Neural cell (in vitro differentiated cells): Measurements from ENCODE around the gene PROX2. TPM values are rescaled to one million over a fixed set of nuclear protein-coding genes. Genes with fewer than 3 reads are reported as not detected.
A peak's percentile ranks its signal among the peaks of the same experiment; 100 is the strongest.

Experiments
- H2AFZ ChIP-seq: fragments of 200-600, 300-800 bp; sonication (generic), shearing (Covaris generic); 2 replicates; pipeline ENCODE4 v1.6.0; 2014; ENCODE audit warnings: low read depth, mild to moderate bottlenecking, antibody characterized with exemption, low read length, moderate library complexity
- H3F3A ChIP-seq: fragments of 200-600 bp; shearing (Covaris generic); 2 replicates; pipeline ENCODE4 v1.6.1; 2016; ENCODE audit warnings: mild to moderate bottlenecking, moderate library complexity, mixed read lengths, antibody characterized with exemption, low read length; ENCODE audit not compliant: insufficient read depth, poor library complexity, severe bottlenecking
- H3K27ac ChIP-seq: fragments of 200-600, 300-800 bp; sonication (generic), shearing (Covaris generic); 2 replicates; pipeline ENCODE4 v1.5.1; 2014; ENCODE audit warnings: mild to moderate bottlenecking, low read length, moderate library complexity
- H3K27me3 ChIP-seq: fragments of 300-800, 200-600 bp; sonication (generic), shearing (Covaris generic); 2 replicates; pipeline ENCODE4 v1.6.0; 2014; ENCODE audit warnings: mild to moderate bottlenecking, low read depth, low read length, moderate library complexity; ENCODE audit not compliant: insufficient read depth
- H3K36me3 ChIP-seq: fragments of 300-800, 200-600 bp; sonication (generic), shearing (Covaris generic); 2 replicates; pipeline ENCODE4 v1.5.1; 2014; ENCODE audit warnings: mild to moderate bottlenecking, antibody characterized with exemption, low read length, moderate library complexity; ENCODE audit not compliant: insufficient read depth
- H3K4me2 ChIP-seq: fragments of 300-800, 200-600 bp; sonication (generic), shearing (Covaris generic); 2 replicates; pipeline ENCODE4 v1.6.0; 2014; ENCODE audit warnings: mild to moderate bottlenecking, low read length
- H3K4me3 ChIP-seq: fragments of 300-800, 200-600 bp; sonication (generic), shearing (Covaris generic); 2 replicates; pipeline ENCODE4 v1.5.1; 2014; ENCODE audit warnings: mild to moderate bottlenecking, low read length, moderate library complexity
- H3K79me2 ChIP-seq: fragments of 200-600 bp; shearing (Covaris generic); replicated peaks from 2 replicates; pipeline ENCODE4 v1.6.0; 2014; ENCODE audit warnings: mild to moderate bottlenecking, low read length, moderate library complexity; ENCODE audit not compliant: insufficient read depth
- H3K9ac ChIP-seq: fragments of 300-800, 200-600 bp; sonication (generic), shearing (Covaris generic); 2 replicates; pipeline ENCODE4 v1.6.1; 2016; ENCODE audit warnings: mild to moderate bottlenecking, low read length, mixed read lengths
- H3K9me2 ChIP-seq: fragments of 200-600 bp; shearing (Covaris generic); 2 replicates; pipeline ENCODE4 v1.6.1; 2016; ENCODE audit warnings: mild to moderate bottlenecking, low read length, mixed read lengths; ENCODE audit not compliant: insufficient read depth
- H3K9me3 ChIP-seq: fragments of 200-600, 300-800 bp; sonication (generic), shearing (Covaris generic); 2 replicates; pipeline ENCODE4 v1.6.1; 2016; ENCODE audit warnings: mild to moderate bottlenecking, mixed run types, low read length, moderate library complexity, mixed read lengths
- H4K20me1 ChIP-seq: fragments of 200-600 bp; shearing (Covaris generic); 2 replicates; pipeline ENCODE4 v1.6.1; 2016; ENCODE audit warnings: mild to moderate bottlenecking, mixed run types; ENCODE audit not compliant: insufficient read depth
- CTCF ChIP-seq: fragments of 450-650 bp; IDR thresholded peaks from 2 replicates; pipeline ENCODE4 v1.5.1; 2014; ENCODE audit warnings: antibody characterized with exemption, mild to moderate bottlenecking, moderate library complexity; ENCODE audit not compliant: poor library complexity, severe bottlenecking
- EP300 ChIP-seq: fragments of 450-650 bp; conservative IDR thresholded peaks from 2 replicates; pipeline ENCODE4 v1.6.1; 2014; ENCODE audit warnings: antibody characterized with exemption, mild to moderate bottlenecking, moderate library complexity; ENCODE audit not compliant: poor library complexity, severe bottlenecking
- EZH2 ChIP-seq: fragments of 200-600, 300-800 bp; shearing (Covaris generic), sonication (generic); IDR thresholded peaks from 2 replicates; pipeline ENCODE4 v1.6.1; 2014; ENCODE audit warnings: antibody characterized with exemption, low read length, borderline replicate concordance, mild to moderate bottlenecking; ENCODE audit not compliant: insufficient read depth, poor library complexity, severe bottlenecking
- MXI1 ChIP-seq: fragments of 450-650 bp; conservative IDR thresholded peaks from 2 replicates; pipeline ENCODE4 v1.6.1; 2014; ENCODE audit warnings: antibody characterized with exemption, mild to moderate bottlenecking; ENCODE audit not compliant: poor library complexity, severe bottlenecking
- POLR2AphosphoS5 ChIP-seq: IDR thresholded peaks from 2 replicates; pipeline ENCODE4 v1.6.1; 2012
- RAD21 ChIP-seq: fragments of 450-650 bp; conservative IDR thresholded peaks from 2 replicates; pipeline ENCODE4 v1.6.1; 2014; ENCODE audit warnings: antibody characterized with exemption, mild to moderate bottlenecking, moderate library complexity
- REST ChIP-seq: IDR thresholded peaks from 2 replicates; pipeline ENCODE4 v1.6.1; 2012; ENCODE audit warnings: borderline replicate concordance
- SMC3 ChIP-seq: fragments of 450-650 bp; conservative IDR thresholded peaks from 2 replicates; pipeline ENCODE4 v1.6.1; 2014; ENCODE audit warnings: antibody characterized with exemption, mild to moderate bottlenecking, moderate library complexity; ENCODE audit not compliant: poor library complexity
- TAF1 ChIP-seq: IDR thresholded peaks from 2 replicates; pipeline ENCODE4 v1.6.1; 2012; ENCODE audit warnings: low read depth
- polyA plus RNA-seq: library from polyadenylated mRNA; depleted of rRNA; stranded (reverse); fragments of >200 nt; gene quantifications from 2 replicates; pipeline ENCODE4 v1.2.3, GENCODE V29; 2014

PROX2 gene
- polyA plus RNA-seq, 1 donor from 2014 or later: not detected

GRCh38 chr14:74841230-74842207 lies 34.4 kb downstream of the PROX2 start:
- no peak for TF ChIP-seq RAD21
- no peak for TF ChIP-seq MXI1
- TF ChIP-seq EP300: no peak
- TF ChIP-seq REST: no peak
- no peak for TF ChIP-seq POLR2AphosphoS5
- Histone ChIP-seq H3K4me3 (peak overlapping the region; percentile 10), H3K79me2 (no peaks in the 10 kb centered on the region), H3K9me2 (no peaks in the 10 kb centered on the region), H3K36me3 (peaks cover 6% of the 10 kb centered on the region), H3K27ac (peak overlapping the region; percentile 81), H2AFZ (no peak overlapping the region), H3K4me2 (no peak overlapping the region), H4K20me1 (no peaks in the 10 kb centered on the region), H3K9ac (peak overlapping the region; percentile 13), H3F3A (peaks cover 4% of the 10 kb centered on the region), H3K27me3 (no peaks in the 10 kb centered on the region), H3K9me3 (no peaks in the 10 kb centered on the region)

GRCh38 chr14:74840603-74841030 lies 35.3 kb downstream of the PROX2 start:
- no peaks in the 10 kb centered on the region for H3K27me3 ChIP-seq
- H3K4me3 ChIP-seq: peak overlapping the region; percentile 10
- H3K9me2 ChIP-seq: no peaks in the 10 kb centered on the region
- TF ChIP-seq CTCF (no peak), REST (peak; percentile 62), SMC3 (no peak), MXI1 (no peak), EP300 (peak; percentile 89), POLR2AphosphoS5 (peak; percentile 76), EZH2 (no peak), TAF1 (no peak), RAD21 (no peak)
- peak overlapping the region; percentile 16 for H3K9ac ChIP-seq
- H3K4me2 ChIP-seq: no peak overlapping the region
- H2AFZ ChIP-seq: no peak overlapping the region
- no peaks in the 10 kb centered on the region for H3K79me2 ChIP-seq
- peaks cover 9% of the 10 kb centered on the region for H3K36me3 ChIP-seq
- H3F3A ChIP-seq: peaks cover 4% of the 10 kb centered on the region
- H3K27ac ChIP-seq: peak overlapping the region; percentile 81
- H4K20me1 ChIP-seq: no peaks in the 10 kb centered on the region
- no peaks in the 10 kb centered on the region for H3K9me3 ChIP-seq
